Peyer's patch (tissue), 4 donors: ENCODE data around the gene ATP11A.

Source experiments
- CTCF ChIP-seq, 6 experiments: fragments of 450-650 bp in 4 of 6; fragments of 200-600 bp in 2 of 6; sonication (generic) in 1 of 6; IDR thresholded peaks; one replicate each; pipeline ENCODE4 v1.5.1; 2017 to 2019; ENCODE audit warnings: antibody characterized with exemption in 6 of 6, mild to moderate bottlenecking in 3 of 6, moderate library complexity in 1 of 6
- POLR2A ChIP-seq, 2 donors: fragments of 450-650 bp; IDR thresholded peaks; one replicate each; pipeline ENCODE4 v1.5.1; 2017; ENCODE audit warnings: antibody characterized with exemption in 2 of 2, mild to moderate bottlenecking in 2 of 2, moderate library complexity in 2 of 2

GRCh38 chr13:112897956-112898620 lies 208.2 kb downstream of the ATP11A start:
- TF ChIP-seq POLR2A (IDR thresholded peaks at IDR 0.05) (no peak), CTCF (IDR thresholded peaks at IDR 0.05) (no peak)
